ENCODE data around the gene PSMG2.

DNA sequence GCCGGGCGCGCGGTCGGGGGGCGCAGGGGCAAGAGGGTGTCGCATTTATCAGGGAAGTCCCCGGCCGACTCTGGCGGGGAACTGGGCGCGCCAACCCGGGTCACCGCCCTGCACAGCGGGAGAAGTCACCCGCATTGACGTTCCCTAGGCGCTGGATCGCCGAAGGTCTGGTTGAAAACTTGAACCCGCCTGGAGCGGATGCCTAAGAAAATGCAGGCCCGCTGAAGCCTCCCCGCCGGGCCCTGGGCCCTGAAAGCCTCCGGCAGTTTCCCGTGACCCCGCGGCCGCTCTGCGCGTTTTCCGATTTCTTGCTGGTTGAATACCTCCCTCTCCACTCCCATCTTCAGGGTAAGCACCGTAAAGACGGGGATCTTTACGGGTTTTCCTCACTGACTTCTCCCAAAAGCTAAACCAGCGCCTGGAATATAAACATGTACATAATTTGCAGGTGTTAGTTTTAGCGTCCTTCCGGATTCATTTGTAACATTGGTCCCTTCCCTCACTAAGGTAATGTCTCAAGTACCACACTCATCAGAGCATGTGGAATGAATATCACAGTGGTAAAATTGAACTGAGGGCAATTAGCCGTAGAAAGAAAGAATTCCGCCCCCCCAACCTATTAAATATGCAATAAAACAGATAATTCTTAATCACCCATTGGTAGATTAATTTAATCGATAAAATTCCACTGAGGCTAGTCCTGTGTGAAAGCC, 44.3 kb upstream of the PSMG2 start:
- TF ChIP-seq, protein P1, sequence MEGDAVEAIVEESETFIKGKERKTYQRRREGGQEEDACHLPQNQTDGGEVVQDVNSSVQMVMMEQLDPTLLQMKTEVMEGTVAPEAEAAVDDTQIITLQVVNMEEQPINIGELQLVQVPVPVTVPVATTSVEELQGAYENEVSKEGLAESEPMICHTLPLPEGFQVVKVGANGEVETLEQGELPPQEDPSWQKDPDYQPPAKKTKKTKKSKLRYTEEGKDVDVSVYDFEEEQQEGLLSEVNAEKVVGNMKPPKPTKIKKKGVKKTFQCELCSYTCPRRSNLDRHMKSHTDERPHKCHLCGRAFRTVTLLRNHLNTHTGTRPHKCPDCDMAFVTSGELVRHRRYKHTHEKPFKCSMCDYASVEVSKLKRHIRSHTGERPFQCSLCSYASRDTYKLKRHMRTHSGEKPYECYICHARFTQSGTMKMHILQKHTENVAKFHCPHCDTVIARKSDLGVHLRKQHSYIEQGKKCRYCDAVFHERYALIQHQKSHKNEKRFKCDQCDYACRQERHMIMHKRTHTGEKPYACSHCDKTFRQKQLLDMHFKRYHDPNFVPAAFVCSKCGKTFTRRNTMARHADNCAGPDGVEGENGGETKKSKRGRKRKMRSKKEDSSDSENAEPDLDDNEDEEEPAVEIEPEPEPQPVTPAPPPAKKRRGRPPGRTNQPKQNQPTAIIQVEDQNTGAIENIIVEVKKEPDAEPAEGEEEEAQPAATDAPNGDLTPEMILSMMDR (IDR thresholded peaks at IDR 0.05): no peak
- TF ChIP-seq EZH2 (IDR thresholded peaks at IDR 0.05) (peak; percentile 65), EZH2phosphoT487 (IDR thresholded peaks at IDR 0.05) (peak; percentile 45)

Data from neural progenitor cell (in vitro differentiated cells).